WTC11 (cell line): ENCODE results near the gene ADCY5. TPM values are rescaled to one million over a fixed set of nuclear protein-coding genes. Genes with fewer than 3 reads are reported as not detected.

Experiments
- ATAC-seq: fragments of 200-7000 bp; cut with Tn5 transposase; 2 replicates; pipeline ENCODE4 v1.10.0; 2021; ENCODE audit warnings: mild to moderate bottlenecking, moderate library complexity
- CTCF ChIA-PET: fragments of 300-600 bp; sonication (Branson Sonifier 250); formaldehyde crosslinking; loops from one replicate; lab custom pipeline; 2021; ENCODE audit warnings: antibody characterized with exemption; lab: Charles Lee
- POLR2A ChIA-PET: fragments of 350-600 bp; sonication (Branson Sonifier 250); formaldehyde crosslinking; loops from one replicate; lab custom pipeline; 2021; ENCODE audit warnings: antibody characterized with exemption; lab: Charles Lee
- DNase-seq: peaks from one replicate; pipeline ENCODE4 v3.0.0; 2021; ENCODE audit warnings: low spot score
- H3K27ac Mint-ChIP-seq: 2 replicates; pipeline ENCODE4 v1.8.0; 2021; ENCODE audit warnings: mixed read lengths
- H3K27me3 Mint-ChIP-seq: 2 replicates; pipeline ENCODE4 v1.8.0; 2021; ENCODE audit warnings: low read depth, mild to moderate bottlenecking, moderate library complexity, mixed read lengths
- H3K36me3 Mint-ChIP-seq: 2 replicates; pipeline ENCODE4 v1.8.0; 2021; ENCODE audit warnings: mixed read lengths
- H3K4me1 Mint-ChIP-seq: 2 replicates; pipeline ENCODE4 v1.8.0; 2022; ENCODE audit warnings: mixed read lengths
- H3K4me3 Mint-ChIP-seq: 2 replicates; pipeline ENCODE4 v1.8.0; 2021; ENCODE audit warnings: mild to moderate bottlenecking, moderate library complexity, mixed read lengths
- H3K9me3 Mint-ChIP-seq: 2 replicates; pipeline ENCODE4 v1.8.0; 2021; ENCODE audit warnings: mixed read lengths
- CTCF ChIP-seq: fragments of 200-600 bp; IDR thresholded peaks from 2 replicates; pipeline ENCODE4 v1.8.0; 2022; ENCODE audit warnings: antibody characterized with exemption
- E2F5 ChIP-seq: sonication (generic); formaldehyde crosslinking; IDR thresholded peaks from 2 replicates; pipeline ENCODE4 v1.8.1; 2022; ENCODE audit warnings: mild to moderate bottlenecking, moderate library complexity, missing genetic modification reagents
- ELF4 ChIP-seq: sonication (generic); formaldehyde crosslinking; IDR thresholded peaks from 2 replicates; pipeline ENCODE4 v1.8.1; 2022; ENCODE audit warnings: low read depth, mild to moderate bottlenecking, moderate library complexity, missing genetic modification reagents
- ERG ChIP-seq: fragments of 250-450 bp; sonication (Bioruptor Pico); IDR thresholded peaks from 2 replicates; pipeline ENCODE4 v1.8.0; 2021; ENCODE audit warnings: mild to moderate bottlenecking
- FOXJ3 ChIP-seq: sonication (generic); formaldehyde crosslinking; IDR thresholded peaks from 2 replicates; pipeline ENCODE4 v1.9.0; 2021; ENCODE audit warnings: missing genetic modification reagents, mild to moderate bottlenecking, borderline replicate concordance
- KAT7 ChIP-seq: sonication (generic); formaldehyde crosslinking; IDR thresholded peaks from 2 replicates; pipeline ENCODE4 v1.8.1; 2023; ENCODE audit warnings: missing genetic modification reagents, mild to moderate bottlenecking, borderline replicate concordance
- NFE2L1 ChIP-seq: sonication (generic); formaldehyde crosslinking; IDR thresholded peaks from 2 replicates; pipeline ENCODE4 v1.8.1; 2023; ENCODE audit warnings: missing genetic modification reagents
- PRDM15 ChIP-seq: sonication (generic); formaldehyde crosslinking; IDR thresholded peaks from 2 replicates; pipeline ENCODE4 v1.8.0; 2022; ENCODE audit warnings: missing genetic modification reagents
- PRRX2 ChIP-seq: fragments of 250-450 bp; sonication (Bioruptor Pico); IDR thresholded peaks from 2 replicates; pipeline ENCODE4 v1.8.0; 2021; ENCODE audit warnings: mild to moderate bottlenecking
- RORB ChIP-seq: fragments of 250-450 bp; sonication (Bioruptor Pico); IDR thresholded peaks from 2 replicates; pipeline ENCODE4 v1.9.0; 2021; ENCODE audit warnings: mild to moderate bottlenecking
- STAT6 ChIP-seq: sonication (generic); formaldehyde crosslinking; conservative IDR thresholded peaks from 2 replicates; pipeline ENCODE4 v1.8.1; 2023; ENCODE audit warnings: mild to moderate bottlenecking, low read depth, missing genetic modification reagents, moderate library complexity
- TEAD1 ChIP-seq: sonication (generic); formaldehyde crosslinking; IDR thresholded peaks from 2 replicates; pipeline ENCODE4 v1.8.0; 2022; ENCODE audit warnings: mild to moderate bottlenecking, missing genetic modification reagents
- USF1 ChIP-seq: sonication (generic); formaldehyde crosslinking; IDR thresholded peaks from 2 replicates; pipeline ENCODE4 v1.8.0; 2022; ENCODE audit warnings: mild to moderate bottlenecking, missing genetic modification reagents
- ZNF219 ChIP-seq: sonication (generic); formaldehyde crosslinking; IDR thresholded peaks from 2 replicates; pipeline ENCODE4 v1.8.0; 2023; ENCODE audit warnings: missing genetic modification reagents, mild to moderate bottlenecking, borderline replicate concordance
- ZNF396 ChIP-seq: fragments of 250-450 bp; sonication (Bioruptor Pico); IDR thresholded peaks from 2 replicates; pipeline ENCODE4 v1.8.0; 2021; ENCODE audit warnings: mild to moderate bottlenecking, moderate library complexity, borderline replicate concordance
- ZNF423 ChIP-seq: fragments of 250-450 bp; sonication (Bioruptor Pico); IDR thresholded peaks from 2 replicates; pipeline ENCODE4 v2.1.2; 2022; ENCODE audit warnings: mild to moderate bottlenecking, moderate library complexity
- total RNA-seq: library from RNA; stranded (reverse); gene quantifications from 3 replicates; pipeline ENCODE4 v1.2.3, GENCODE V29; 2021
- TF ChIP-seq, protein P1 (sequence below): fragments of 250-450 bp; sonication (Bioruptor Pico); IDR thresholded peaks from 2 replicates; pipeline ENCODE4 v2.1.2; 2022; ENCODE audit warnings: mild to moderate bottlenecking, moderate library complexity

Gene ADCY5
- total RNA-seq, 1 experiment from 2014 or later, result 23.5 TPM

DNA sequence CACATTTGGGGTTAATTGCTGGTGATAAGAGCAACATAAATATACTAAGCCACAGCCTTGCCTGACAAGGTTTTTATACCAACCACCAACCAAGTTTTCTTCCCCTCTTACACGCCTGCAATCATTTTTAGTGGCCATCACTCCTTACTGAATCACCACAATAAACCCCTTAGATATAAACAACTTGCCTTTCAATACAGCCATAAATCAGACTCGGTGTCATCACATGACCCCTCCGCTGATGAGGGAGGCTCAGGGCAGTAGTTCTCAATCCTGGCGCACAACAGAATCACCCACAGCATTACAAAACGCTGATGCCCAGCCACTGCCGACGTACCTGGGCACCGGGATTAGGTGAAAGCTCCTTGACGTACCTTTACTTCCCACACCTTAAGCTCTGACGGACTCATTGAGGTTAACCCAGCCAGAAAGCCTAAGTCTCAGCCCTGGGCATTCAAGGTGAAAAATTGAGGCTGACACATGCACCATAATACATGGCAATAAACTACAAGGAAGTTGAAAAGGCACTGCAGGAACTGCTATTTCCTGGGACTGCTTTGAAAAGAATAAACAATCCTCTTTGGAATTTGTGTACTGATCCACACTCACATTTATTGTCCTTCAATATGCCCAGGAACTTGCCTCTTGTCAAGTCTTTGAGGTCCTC lies 17.1 kb downstream of the ADCY5 start (continued):
- no peak for TF ChIP-seq E2F5
- TF ChIP-seq RORB (CRISPR knock-in tag), result no peak
- TF ChIP-seq, protein P1, sequence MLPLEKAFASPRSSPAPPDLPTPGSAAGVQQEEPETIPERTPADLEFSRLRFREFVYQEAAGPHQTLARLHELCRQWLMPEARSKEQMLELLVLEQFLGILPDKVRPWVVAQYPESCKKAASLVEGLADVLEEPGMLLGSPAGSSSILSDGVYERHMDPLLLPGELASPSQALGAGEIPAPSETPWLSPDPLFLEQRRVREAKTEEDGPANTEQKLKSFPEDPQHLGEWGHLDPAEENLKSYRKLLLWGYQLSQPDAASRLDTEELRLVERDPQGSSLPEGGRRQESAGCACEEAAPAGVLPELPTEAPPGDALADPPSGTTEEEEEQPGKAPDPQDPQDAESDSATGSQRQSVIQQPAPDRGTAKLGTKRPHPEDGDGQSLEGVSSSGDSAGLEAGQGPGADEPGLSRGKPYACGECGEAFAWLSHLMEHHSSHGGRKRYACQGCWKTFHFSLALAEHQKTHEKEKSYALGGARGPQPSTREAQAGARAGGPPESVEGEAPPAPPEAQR, result no peak
- no peak for TF ChIP-seq NFE2L1 (CRISPR knock-in tag)
- no peak for TF ChIP-seq ZNF396 (CRISPR knock-in tag)
- TF ChIP-seq, all 79 proteins: peak for 0

- Mint-ChIP-seq H3K27ac (no peak overlapping the region), H3K4me1 (no peaks in the 10 kb centered on the region), H3K9me3 (no peaks in the 10 kb centered on the region), H3K27me3 (no peaks in the 10 kb centered on the region; the same call in 1 of the 2 replicates), H3K36me3 (no peaks in the 10 kb centered on the region), H3K4me3 (no peak overlapping the region)
- ChIA-PET CTCF (interaction anchor here (1.2 to 1.4 kb wide), 3 partner anchors 16 to 17 kb away, joined by 3 to 4 read pairs (median 3); partner anchors contain the start of gene ADCY5), POLR2A (no interaction called here)
- no peak for TF ChIP-seq ELF4 (CRISPR knock-in tag)
- TF ChIP-seq CTCF, result no peak
- TF ChIP-seq USF1 (CRISPR knock-in tag), result no peak
- no peak for TF ChIP-seq KAT7
- no peak for TF ChIP-seq STAT6 (CRISPR knock-in tag)
- no peak for TF ChIP-seq PRRX2 (CRISPR knock-in tag)
- TF ChIP-seq ZNF219 (CRISPR knock-in tag), result no peak
- no peak for TF ChIP-seq FOXJ3 (CRISPR knock-in tag)
- TF ChIP-seq TEAD1 (CRISPR knock-in tag), result no peak
- DNase-seq (no peak), ATAC-seq (no peak)
Observed at GRCh38 chr3:123431007-123431657, 17.8 kb downstream of the ADCY5 start.

DNA sequence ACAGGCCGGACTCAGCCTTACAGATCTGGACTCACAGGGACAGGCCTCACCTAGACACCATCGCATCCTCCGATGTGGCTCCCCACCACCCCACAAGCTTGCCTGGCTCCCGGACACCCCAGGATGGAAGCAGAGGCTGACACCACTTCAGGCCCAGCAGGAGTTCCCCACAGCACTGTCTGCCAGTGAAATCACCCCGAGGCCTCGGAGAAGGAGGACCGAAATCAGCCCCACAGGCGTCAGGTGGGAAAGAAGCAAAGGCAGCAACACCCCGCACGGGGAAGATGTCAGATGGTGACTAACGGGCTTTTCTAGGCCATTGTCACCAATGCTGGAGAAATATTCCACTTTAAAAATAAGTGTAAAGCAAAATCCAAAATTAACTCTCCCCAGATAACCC lies 18.6 kb downstream of the ADCY5 start:
- Mint-ChIP-seq H3K9me3 (no peaks in the 10 kb centered on the region), H3K27ac (no peak overlapping the region), H3K4me1 (no peaks in the 10 kb centered on the region), H3K4me3 (no peak overlapping the region), H3K36me3 (no peaks in the 10 kb centered on the region), H3K27me3 (no peaks in the 10 kb centered on the region; the same call in 1 of the 2 replicates)
- no peak for ATAC-seq
- CTCF ChIA-PET, result interaction anchor here (1.3 to 1.8 kb wide), 2 partner anchors 17 to 18 kb away, joined by 3 to 7 read pairs; partner anchors contain the start of gene ADCY5
- POLR2A ChIA-PET, result no interaction called here
- DNase-seq, result no peak
- TF ChIP-seq ERG (no peak), ZNF423 (CRISPR knock-in tag) (no peak), PRDM15 (no peak)
- TF ChIP-seq, protein P1, result no peak
